Thyroid gland (tissue), 4 donors: Measurements from ENCODE around the gene BET1L.

Experiments
- POLR2A ChIP-seq, 2 donors: fragments of 450-650 bp; IDR thresholded peaks; one replicate each; pipeline ENCODE4 v1.6.1; 2017; ENCODE audit warnings: antibody characterized with exemption in 2 of 2, mild to moderate bottlenecking in 2 of 2, moderate library complexity in 1 of 2
- TF ChIP-seq, protein P1 (sequence below), 6 experiments: fragments of 200-600 bp in 3 of 6; fragments of 450-650 bp in 3 of 6; sonication (generic) in 3 of 6; IDR thresholded peaks; one replicate each; pipeline ENCODE4 v1.5.1; 2016 to 2019; ENCODE audit warnings: antibody characterized with exemption in 6 of 6, mild to moderate bottlenecking in 2 of 6, inconsistent platforms in 1 of 6, moderate library complexity in 1 of 6

DNA sequence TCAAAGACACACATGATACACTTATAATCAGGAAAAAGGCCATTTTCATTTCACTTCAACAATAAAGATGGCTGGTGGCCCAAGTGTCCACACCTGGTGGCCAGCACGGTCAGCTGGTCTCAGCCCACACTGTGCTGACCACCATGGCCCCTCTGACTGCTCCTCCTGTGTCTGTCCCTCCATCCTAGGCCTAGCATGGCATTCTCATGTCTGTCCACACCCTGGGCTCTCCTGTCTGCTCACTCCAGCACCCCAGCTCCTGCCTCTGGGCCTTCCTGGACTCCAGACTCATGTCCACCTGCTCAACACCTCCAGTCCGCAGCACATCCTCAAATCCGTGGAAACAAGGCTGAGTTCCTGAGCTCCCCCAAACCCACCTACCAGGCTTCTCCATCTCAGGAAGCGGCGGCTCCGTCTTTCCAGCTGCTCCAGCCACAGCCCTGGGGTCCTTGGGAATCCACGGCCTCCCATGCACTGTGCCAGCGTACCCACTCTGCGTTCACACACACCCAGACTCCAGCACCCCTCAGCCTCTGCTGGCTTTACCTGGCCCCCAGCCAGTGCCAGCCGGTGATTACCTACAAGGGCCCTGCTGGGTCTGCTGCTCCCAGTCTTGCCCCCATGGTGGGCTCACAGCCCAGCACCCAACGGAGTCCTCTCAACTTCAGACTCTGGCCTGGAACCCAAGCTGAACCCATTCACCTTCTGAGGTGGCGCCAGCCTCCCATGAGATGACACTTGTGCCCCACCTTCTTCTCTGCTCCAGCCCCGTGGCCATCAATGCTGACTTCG lies 15.0 kb upstream of the BET1L start:
- TF ChIP-seq, protein P1, sequence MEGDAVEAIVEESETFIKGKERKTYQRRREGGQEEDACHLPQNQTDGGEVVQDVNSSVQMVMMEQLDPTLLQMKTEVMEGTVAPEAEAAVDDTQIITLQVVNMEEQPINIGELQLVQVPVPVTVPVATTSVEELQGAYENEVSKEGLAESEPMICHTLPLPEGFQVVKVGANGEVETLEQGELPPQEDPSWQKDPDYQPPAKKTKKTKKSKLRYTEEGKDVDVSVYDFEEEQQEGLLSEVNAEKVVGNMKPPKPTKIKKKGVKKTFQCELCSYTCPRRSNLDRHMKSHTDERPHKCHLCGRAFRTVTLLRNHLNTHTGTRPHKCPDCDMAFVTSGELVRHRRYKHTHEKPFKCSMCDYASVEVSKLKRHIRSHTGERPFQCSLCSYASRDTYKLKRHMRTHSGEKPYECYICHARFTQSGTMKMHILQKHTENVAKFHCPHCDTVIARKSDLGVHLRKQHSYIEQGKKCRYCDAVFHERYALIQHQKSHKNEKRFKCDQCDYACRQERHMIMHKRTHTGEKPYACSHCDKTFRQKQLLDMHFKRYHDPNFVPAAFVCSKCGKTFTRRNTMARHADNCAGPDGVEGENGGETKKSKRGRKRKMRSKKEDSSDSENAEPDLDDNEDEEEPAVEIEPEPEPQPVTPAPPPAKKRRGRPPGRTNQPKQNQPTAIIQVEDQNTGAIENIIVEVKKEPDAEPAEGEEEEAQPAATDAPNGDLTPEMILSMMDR (IDR thresholded peaks at IDR 0.05) = no peak
- TF ChIP-seq POLR2A (IDR thresholded peaks at IDR 0.05) = no peak
